ENCODE results near the gene MTHFD2L. TPM values are rescaled to one million over a fixed set of nuclear protein-coding genes. Genes with fewer than 3 reads are reported as not detected.

Gene MTHFD2L
- total RNA-seq, 1 donor from 2014 or later = 13.6 TPM

- no peak for TF ChIP-seq CTCF (IDR thresholded peaks at IDR 0.05; ENCODE audit: unreplicated experiment)
- no peaks in the 10 kb centered on the region for H3K36me3 Mint-ChIP-seq (ENCODE audit: low read depth, unreplicated experiment)
- no peaks in the 10 kb centered on the region for H3K9me3 Mint-ChIP-seq (ENCODE audit: unreplicated experiment)
- peaks cover 1% of the 10 kb centered on the region for H3K27me3 Mint-ChIP-seq (ENCODE audit: unreplicated experiment)
- H3K4me1 Mint-ChIP-seq (ENCODE audit: unreplicated experiment) = peaks cover 3% of the 10 kb centered on the region
- no peak overlapping the region for H3K27ac Mint-ChIP-seq (ENCODE audit: unreplicated experiment)
- no peak for DNase-seq (ENCODE audit: low spot score)
- H3K4me3 Mint-ChIP-seq (ENCODE audit: unreplicated experiment) = no peak overlapping the region
Measured at GRCh38 chr4:74223098-74223497, 65.2 kb downstream of the MTHFD2L start.

- TF ChIP-seq CTCF (IDR thresholded peaks at IDR 0.05; ENCODE audit: unreplicated experiment) = no peak
- H3K4me1 Mint-ChIP-seq (ENCODE audit: unreplicated experiment) = peaks cover 3% of the 10 kb centered on the region
- DNase-seq (ENCODE audit: low spot score) = no peak
- H3K27me3 Mint-ChIP-seq (ENCODE audit: unreplicated experiment) = peaks cover 1% of the 10 kb centered on the region
- H3K27ac Mint-ChIP-seq (ENCODE audit: unreplicated experiment) = no peak overlapping the region
- H3K36me3 Mint-ChIP-seq (ENCODE audit: low read depth, unreplicated experiment) = no peaks in the 10 kb centered on the region
- no peaks in the 10 kb centered on the region for H3K9me3 Mint-ChIP-seq (ENCODE audit: unreplicated experiment)
- no peak overlapping the region for H3K4me3 Mint-ChIP-seq (ENCODE audit: unreplicated experiment)
Measured at GRCh38 chr4:74223801-74224200, 65.9 kb downstream of the MTHFD2L start.

- peak; percentile 92 for TF ChIP-seq CTCF (IDR thresholded peaks at IDR 0.05; ENCODE audit: unreplicated experiment)
- peak; percentile 80 for DNase-seq (ENCODE audit: low spot score)
- Mint-ChIP-seq H3K27ac (ENCODE audit: unreplicated experiment) (no peak overlapping the region), H3K4me1 (ENCODE audit: unreplicated experiment) (peaks cover 3% of the 10 kb centered on the region), H3K27me3 (ENCODE audit: unreplicated experiment) (peaks cover 1% of the 10 kb centered on the region), H3K36me3 (ENCODE audit: low read depth, unreplicated experiment) (no peaks in the 10 kb centered on the region), H3K9me3 (ENCODE audit: unreplicated experiment) (no peaks in the 10 kb centered on the region), H3K4me3 (ENCODE audit: unreplicated experiment) (no peak overlapping the region)
Measured at GRCh38 chr4:74228691-74229640, 71.0 kb downstream of the MTHFD2L start.

- Mint-ChIP-seq H3K27ac (ENCODE audit: unreplicated experiment) (no peak overlapping the region), H3K36me3 (ENCODE audit: low read depth, unreplicated experiment) (no peaks in the 10 kb centered on the region), H3K9me3 (ENCODE audit: unreplicated experiment) (no peaks in the 10 kb centered on the region), H3K27me3 (ENCODE audit: unreplicated experiment) (peaks cover 1% of the 10 kb centered on the region), H3K4me1 (ENCODE audit: unreplicated experiment) (no peaks in the 10 kb centered on the region), H3K4me3 (ENCODE audit: unreplicated experiment) (no peak overlapping the region)
- no peak for DNase-seq (ENCODE audit: low spot score)
- no peak for TF ChIP-seq CTCF (IDR thresholded peaks at IDR 0.05; ENCODE audit: unreplicated experiment)
Measured at GRCh38 chr4:74230902-74231499, 73.1 kb downstream of the MTHFD2L start.

- Mint-ChIP-seq H3K36me3 (ENCODE audit: low read depth, unreplicated experiment) (no peaks in the 10 kb centered on the region), H3K9me3 (ENCODE audit: unreplicated experiment) (no peaks in the 10 kb centered on the region), H3K27me3 (ENCODE audit: unreplicated experiment) (peaks cover 2% of the 10 kb centered on the region)
Measured at GRCh38 chr4:74235135-74235534, 77.2 kb downstream of the MTHFD2L start.

More at GRCh38 chr4:74235135-74235534, 77.2 kb downstream of the MTHFD2L start:
- Mint-ChIP-seq H3K4me3 (ENCODE audit: unreplicated experiment) (no peak overlapping the region), H3K4me1 (ENCODE audit: unreplicated experiment) (no peaks in the 10 kb centered on the region), H3K27ac (ENCODE audit: unreplicated experiment) (no peak overlapping the region)
- no peak for TF ChIP-seq CTCF (IDR thresholded peaks at IDR 0.05; ENCODE audit: unreplicated experiment)
- DNase-seq (ENCODE audit: low spot score) = no peak

Data from endothelial cell (in vitro differentiated cells).